ENCODE measurements around the gene NHLRC1. TPM values are rescaled to one million over a fixed set of nuclear protein-coding genes. Genes with fewer than 3 reads are reported as not detected.

Gene NHLRC1
- total RNA-seq, result 1 to 10 TPM; 2.0 to 5.0 (median 4.3) TPM

GRCh38 chr6:18122128-18123093 lies at the start of gene NHLRC1:
Gene NHLRC1 (minus strand): TSS chr6:18122677. CDS start chr6:18122606, 71 bp downstream.
- peaks cover 0 to 5% (median 0%) of the 10 kb centered on the region in 3 donors for H3K36me3 ChIP-seq
- no peaks in the 10 kb centered on the region for H3K27me3 ChIP-seq
- peaks cover 0 to 10% (median 0%) of the 10 kb centered on the region in 4 donors for H3K9me3 ChIP-seq
- TF ChIP-seq POLR2A (IDR thresholded peaks at IDR 0.05) (peak in 1 of 2 donors; percentile 66), EP300 (IDR thresholded peaks at IDR 0.05) (peak; percentile 76 to 92)
- TF ChIP-seq, protein P1, sequence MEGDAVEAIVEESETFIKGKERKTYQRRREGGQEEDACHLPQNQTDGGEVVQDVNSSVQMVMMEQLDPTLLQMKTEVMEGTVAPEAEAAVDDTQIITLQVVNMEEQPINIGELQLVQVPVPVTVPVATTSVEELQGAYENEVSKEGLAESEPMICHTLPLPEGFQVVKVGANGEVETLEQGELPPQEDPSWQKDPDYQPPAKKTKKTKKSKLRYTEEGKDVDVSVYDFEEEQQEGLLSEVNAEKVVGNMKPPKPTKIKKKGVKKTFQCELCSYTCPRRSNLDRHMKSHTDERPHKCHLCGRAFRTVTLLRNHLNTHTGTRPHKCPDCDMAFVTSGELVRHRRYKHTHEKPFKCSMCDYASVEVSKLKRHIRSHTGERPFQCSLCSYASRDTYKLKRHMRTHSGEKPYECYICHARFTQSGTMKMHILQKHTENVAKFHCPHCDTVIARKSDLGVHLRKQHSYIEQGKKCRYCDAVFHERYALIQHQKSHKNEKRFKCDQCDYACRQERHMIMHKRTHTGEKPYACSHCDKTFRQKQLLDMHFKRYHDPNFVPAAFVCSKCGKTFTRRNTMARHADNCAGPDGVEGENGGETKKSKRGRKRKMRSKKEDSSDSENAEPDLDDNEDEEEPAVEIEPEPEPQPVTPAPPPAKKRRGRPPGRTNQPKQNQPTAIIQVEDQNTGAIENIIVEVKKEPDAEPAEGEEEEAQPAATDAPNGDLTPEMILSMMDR (IDR thresholded peaks at IDR 0.05), result peak; percentile 88 to 97 (median 96)
- peak; percentile 81 to 88 for DNase-seq (ENCODE audit: low spot score in 2 of 2)
- H3K27ac ChIP-seq, result peak within 1 kb of the TSS; percentile 24 to 76 (median 58)
- H3K4me3 ChIP-seq, result peak within 1 kb of the TSS; percentile 36 to 61 (median 52)
- 23 to 27% methylated on average over 31 to 34 of the region's 82 CpGs for WGBS, 2 donors
- peaks cover 0 to 9% (median 5%) of the 10 kb centered on the region in 4 donors for H3K4me1 ChIP-seq

GRCh38 chr6:18171871-18172270 lies 49.4 kb upstream of the NHLRC1 start:
- peaks cover 0 to 11% (median 0%) of the 10 kb centered on the region in 4 donors for H3K9me3 ChIP-seq
- H3K4me1 ChIP-seq, result no peaks in the 10 kb centered on the region
- peak overlapping the region in 2 of 4 donors; percentile 23 to 28 for H3K27ac ChIP-seq
- TF ChIP-seq, protein P1 (IDR thresholded peaks at IDR 0.05), result no peak
- TF ChIP-seq EP300 (IDR thresholded peaks at IDR 0.05) (no peak), POLR2A (IDR thresholded peaks at IDR 0.05) (no peak)
- DNase-seq (ENCODE audit: low spot score in 2 of 2), result no peak
- no peak overlapping the region for H3K4me3 ChIP-seq
- no peaks in the 10 kb centered on the region for H3K27me3 ChIP-seq
- H3K36me3 ChIP-seq, result peaks cover 0 to 89% (median 0%) of the 10 kb centered on the region in 3 donors
- 64 to 65% methylated on average over 7 of the region's 7 CpGs for WGBS, 2 donors

GRCh38 chr6:18168264-18168663 lies 45.8 kb upstream of the NHLRC1 start:
- Histone ChIP-seq H3K36me3 (peaks cover 0 to 95% (median 0%) of the 10 kb centered on the region in 3 donors), H3K27ac (no peak overlapping the region), H3K27me3 (no peaks in the 10 kb centered on the region), H3K9me3 (peaks cover 0 to 11% (median 0%) of the 10 kb centered on the region in 4 donors), H3K4me1 (no peaks in the 10 kb centered on the region), H3K4me3 (no peak overlapping the region)
- DNase-seq (ENCODE audit: low spot score in 2 of 2), result no peak
- TF ChIP-seq, protein P1 (IDR thresholded peaks at IDR 0.05), result no peak
- TF ChIP-seq POLR2A (IDR thresholded peaks at IDR 0.05) (no peak), EP300 (IDR thresholded peaks at IDR 0.05) (no peak)
- WGBS, 2 donors, result 98 to 100% methylated on average over 3 of the region's 3 CpGs

DNA sequence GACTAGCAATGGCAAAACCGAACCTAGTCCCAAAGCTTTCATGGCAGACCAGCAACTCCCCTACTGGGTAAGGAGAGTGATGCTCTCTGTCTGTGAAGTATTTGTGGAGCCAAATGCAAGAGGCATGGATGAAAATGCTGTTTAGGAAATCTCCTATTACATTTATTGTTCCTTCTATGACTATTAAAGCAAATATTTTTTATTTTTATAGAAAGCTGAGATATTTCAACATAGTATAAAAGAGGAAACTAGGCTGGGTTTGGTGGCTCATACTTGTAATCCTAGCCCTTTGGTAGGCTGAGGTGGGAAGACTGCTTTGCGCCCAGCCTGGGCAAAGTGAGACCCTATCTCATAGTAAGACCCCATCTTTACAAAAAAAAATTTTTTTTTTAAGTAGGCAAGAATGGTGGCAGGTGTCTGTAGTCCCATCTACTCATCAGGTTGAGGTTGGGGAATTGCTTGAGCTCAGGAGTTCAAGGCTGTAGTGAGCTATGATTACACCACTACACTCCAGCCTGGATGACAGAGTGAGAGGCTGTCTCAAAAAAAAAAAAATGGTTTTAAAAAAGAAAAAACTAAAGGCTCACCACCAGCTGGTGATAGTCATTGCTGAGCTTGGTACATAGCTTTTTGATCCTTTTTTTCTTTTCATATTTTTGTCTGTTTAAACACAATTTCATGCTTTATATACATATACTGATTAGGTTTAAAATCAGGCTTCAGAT lies 44.0 kb upstream of the NHLRC1 start:
- Histone ChIP-seq H3K27me3 (no peaks in the 10 kb centered on the region), H3K9me3 (peaks cover 0 to 11% (median 0%) of the 10 kb centered on the region in 4 donors), H3K4me3 (no peak overlapping the region), H3K27ac (no peak overlapping the region), H3K4me1 (no peaks in the 10 kb centered on the region), H3K36me3 (peaks cover 0 to 96% (median 0%) of the 10 kb centered on the region in 3 donors)
- TF ChIP-seq POLR2A (IDR thresholded peaks at IDR 0.05), result no peak
- TF ChIP-seq EP300 (IDR thresholded peaks at IDR 0.05), result no peak
- TF ChIP-seq, protein P1 (IDR thresholded peaks at IDR 0.05), result no peak
- WGBS, 2 donors, result 95 to 97% methylated on average over 2 of the region's 2 CpGs
- DNase-seq (ENCODE audit: low spot score in 2 of 2), result no peak
